SJSA1 (cell line): Measurements from ENCODE around the gene PHC2. TPM values are rescaled to one million over a fixed set of nuclear protein-coding genes. Genes with fewer than 3 reads are reported as not detected.
"Not testable (repeated sequence)": the region's sequence is repeated elsewhere in the genome, so short reads cannot be mapped to it uniquely, and the experiment has no call there.

Source experiments
- DNase-seq, 2 experiments: peaks; one replicate each; pipeline ENCODE4 v3.0.0-alpha.2; 2015 to 2020; ENCODE audit warnings: low spot score in 2 of 2, low read depth in 1 of 2
- H3K27ac ChIP-seq: fragments of 250-450 bp; sonication (Bioruptor Pico); 2 replicates; pipeline ENCODE4 v1.5.1; 2020; ENCODE audit warnings: mild to moderate bottlenecking, moderate library complexity
- H3K27me3 ChIP-seq: fragments of 250-450 bp; sonication (Bioruptor Pico); replicated peaks from 2 replicates; pipeline ENCODE4 v1.5.1; 2020; ENCODE audit warnings: mild to moderate bottlenecking, moderate library complexity
- H3K36me3 ChIP-seq: fragments of 250-450 bp; sonication (Bioruptor Pico); 2 replicates; pipeline ENCODE4 v1.5.1; 2020; ENCODE audit warnings: mild to moderate bottlenecking
- H3K4me1 ChIP-seq: fragments of 250-450 bp; sonication (Bioruptor Pico); replicated peaks from 2 replicates; pipeline ENCODE4 v1.6.1; 2021; ENCODE audit warnings: mild to moderate bottlenecking
- H3K4me3 ChIP-seq: fragments of 250-450 bp; sonication (Bioruptor Pico); 2 replicates; pipeline ENCODE4 v1.5.1; 2020; ENCODE audit warnings: mild to moderate bottlenecking
- H3K9me3 ChIP-seq: fragments of 250-450 bp; sonication (Bioruptor Pico); replicated peaks from 2 replicates; pipeline ENCODE4 v1.5.1; 2020; ENCODE audit warnings: mild to moderate bottlenecking
- total RNA-seq: library from RNA; depleted of rRNA; stranded (reverse); fragments of >200 nt; shearing (Covaris generic); gene quantifications from 2 replicates; pipeline ENCODE4 v1.2.3, GENCODE V29; 2014

The PHC2 gene
- total RNA-seq, 1 experiment from 2014 or later: 92.8 TPM

DNA sequence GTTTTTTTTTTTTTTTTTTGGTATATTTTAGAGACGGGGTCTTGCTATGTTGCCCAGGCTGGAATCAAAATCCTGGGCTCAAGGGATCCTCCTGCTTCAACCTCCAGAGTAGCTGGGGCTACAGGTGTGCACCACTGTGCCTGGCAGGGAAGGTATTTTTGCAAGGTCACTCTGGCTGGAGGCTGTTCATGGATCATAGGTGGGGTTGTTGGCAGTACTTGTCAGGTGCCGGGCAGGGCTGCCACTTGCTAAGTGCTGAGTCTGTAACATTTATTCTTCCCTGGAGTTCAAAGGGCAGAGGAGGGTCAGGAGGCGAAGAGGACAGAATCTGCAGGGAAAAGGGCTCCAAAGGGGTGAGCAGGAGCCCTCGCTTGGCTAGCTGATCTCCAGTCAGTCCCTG lies 134.1 kb downstream of the PHC2 start:
- H3K27ac ChIP-seq: no peak overlapping the region
- DNase-seq: no peak
- no peaks in the 10 kb centered on the region for H3K27me3 ChIP-seq
- H3K4me3 ChIP-seq: no peak overlapping the region
- H3K4me1 ChIP-seq: 0 out of 2 replicates have a peak, but pooled peaks cover 6% of the 10 kb centered on the region
- peaks cover 68% of the 10 kb centered on the region for H3K36me3 ChIP-seq
- H3K9me3 ChIP-seq: no peaks in the 10 kb centered on the region

DNA sequence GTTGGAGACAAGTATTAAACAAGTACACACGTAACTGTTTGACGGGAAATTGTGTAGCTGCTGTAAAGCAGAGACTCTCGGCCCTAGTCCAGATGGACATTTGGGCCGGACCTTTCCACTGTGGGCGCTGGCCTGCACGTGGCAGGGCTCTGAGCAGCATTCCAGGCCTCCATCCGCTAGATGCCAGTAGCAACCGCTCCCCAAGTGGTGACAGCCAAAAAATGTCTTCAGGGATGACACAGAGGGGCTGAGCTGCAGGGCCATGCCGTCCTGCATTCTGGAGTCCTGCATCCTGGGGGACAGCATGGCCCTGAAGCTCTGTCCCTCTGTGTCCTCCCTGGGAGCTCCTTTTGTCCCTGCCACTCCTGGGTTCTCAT lies 134.8 kb downstream of the PHC2 start:
- Histone ChIP-seq H3K9me3 (no peaks in the 10 kb centered on the region), H3K4me1 (0 out of 2 replicates have a peak, but pooled peaks cover 6% of the 10 kb centered on the region), H3K27me3 (no peaks in the 10 kb centered on the region), H3K4me3 (no peak overlapping the region), H3K27ac (no peak overlapping the region), H3K36me3 (peaks cover 63% of the 10 kb centered on the region)
- no peak for DNase-seq

DNA sequence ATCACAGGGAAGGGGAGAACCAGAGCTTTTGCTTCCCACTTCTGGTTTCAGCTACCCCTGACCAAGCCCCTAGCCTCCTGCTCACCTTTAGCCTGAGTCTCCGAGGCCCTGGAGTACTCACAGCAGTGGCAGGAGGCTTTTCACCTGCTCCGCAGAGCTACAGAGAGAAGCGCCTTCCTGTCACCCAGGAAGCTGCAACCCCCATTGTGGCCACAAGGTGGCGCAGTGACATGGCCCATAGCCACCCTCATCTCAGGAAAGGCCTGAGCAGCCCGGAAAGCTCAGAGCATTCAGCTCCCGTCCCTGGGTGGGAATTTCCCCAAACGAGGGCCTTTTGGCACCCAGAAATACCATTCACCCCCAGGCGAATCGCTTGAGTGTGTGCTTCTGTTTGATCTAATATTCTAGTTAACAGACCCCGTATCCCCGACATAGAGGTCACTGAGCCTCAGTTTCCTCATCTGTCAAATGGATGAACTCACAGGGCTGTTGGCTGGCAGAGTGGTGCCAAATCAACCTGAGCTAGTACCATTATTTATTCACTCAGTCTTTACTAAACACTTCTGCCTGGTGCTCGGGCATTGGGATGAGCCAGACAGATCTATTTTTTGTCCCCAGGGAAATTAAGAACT lies 135.3 kb downstream of the PHC2 start:
- H3K27ac ChIP-seq: no peak overlapping the region
- no peak overlapping the region for H3K4me3 ChIP-seq
- no peaks in the 10 kb centered on the region for H3K27me3 ChIP-seq
- H3K4me1 ChIP-seq: 0 out of 2 replicates have a peak, but pooled peaks cover 6% of the 10 kb centered on the region
- peak; percentile 77 to 87 for DNase-seq
- peaks cover 63% of the 10 kb centered on the region for H3K36me3 ChIP-seq
- no peaks in the 10 kb centered on the region for H3K9me3 ChIP-seq

DNA sequence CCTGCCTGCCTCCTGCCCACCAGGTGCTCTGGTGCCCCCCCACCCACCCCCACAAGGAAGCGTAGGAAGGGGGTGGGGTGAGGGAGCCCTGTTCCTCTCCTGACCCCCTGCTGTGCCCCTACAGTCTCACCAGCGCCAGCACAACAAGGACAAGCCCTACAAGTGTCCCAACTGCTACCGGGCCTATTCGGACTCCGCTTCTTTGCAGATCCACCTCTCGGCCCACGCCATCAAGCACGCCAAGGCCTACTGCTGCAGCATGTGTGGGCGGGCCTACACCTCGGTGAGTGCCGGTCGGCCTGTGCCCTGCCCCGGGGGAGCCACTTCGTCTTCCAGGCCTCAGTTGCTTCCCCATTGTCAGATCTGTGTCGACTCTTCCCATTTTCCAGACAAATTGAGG lies 135.9 kb downstream of the PHC2 start:
- H3K9me3 ChIP-seq: no peaks in the 10 kb centered on the region
- peaks cover 62% of the 10 kb centered on the region for H3K36me3 ChIP-seq
- no peaks in the 10 kb centered on the region for H3K27me3 ChIP-seq
- DNase-seq: no peak
- H3K4me1 ChIP-seq: 0 out of 2 replicates have a peak, but pooled peaks cover 6% of the 10 kb centered on the region
- H3K4me3 ChIP-seq: no peak overlapping the region
- no peak overlapping the region for H3K27ac ChIP-seq

DNA sequence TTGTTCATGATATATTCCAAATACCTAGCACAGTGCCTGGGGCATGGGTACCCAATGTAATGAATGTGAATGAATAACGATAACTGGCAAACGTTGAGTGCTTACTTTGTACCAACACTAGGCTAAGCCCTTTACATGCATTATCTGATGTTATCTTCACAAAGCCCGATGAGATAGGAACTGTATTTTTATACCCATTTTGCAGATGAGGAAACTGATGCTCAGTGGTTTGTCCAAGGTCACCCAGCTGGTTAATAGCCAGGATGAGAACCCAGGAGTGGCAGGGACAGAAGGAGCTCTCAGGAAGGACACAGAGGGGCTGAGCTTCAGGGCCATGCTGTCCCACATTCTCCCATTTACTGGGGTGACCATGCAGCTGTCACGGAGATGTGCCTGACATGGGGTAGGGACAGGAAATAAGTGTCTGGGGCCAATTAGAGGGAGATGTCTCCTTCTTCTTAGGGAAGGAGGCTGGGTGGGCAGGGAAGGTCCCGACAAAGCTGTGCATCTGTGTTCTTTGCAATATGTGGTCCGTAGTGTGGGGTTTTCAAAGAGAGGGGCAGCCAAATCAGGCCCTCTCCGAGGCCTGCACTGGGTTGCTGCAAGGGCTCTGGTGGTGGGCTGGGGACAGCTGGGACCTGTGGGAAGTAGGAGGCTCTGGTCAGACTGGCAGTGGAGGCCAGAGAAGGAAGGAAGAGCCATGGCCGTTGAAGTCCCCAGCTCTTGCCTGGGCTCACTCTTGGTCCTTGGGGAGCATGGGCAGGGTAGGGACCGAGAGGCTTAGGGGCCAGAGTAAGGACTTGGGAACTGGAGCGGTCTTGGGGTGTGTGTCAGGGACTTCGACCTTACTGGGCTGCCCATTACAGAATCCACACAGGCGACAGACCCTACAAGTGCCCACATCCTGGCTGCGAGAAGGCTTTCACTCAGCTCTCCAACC lies 136.6 kb downstream of the PHC2 start:
- DNase-seq: no peak
- no peak overlapping the region for H3K27ac ChIP-seq
- H3K4me3 ChIP-seq: no peak overlapping the region
- H3K36me3 ChIP-seq: peaks cover 56% of the 10 kb centered on the region
- 0 out of 2 replicates have a peak, but pooled peaks cover 6% of the 10 kb centered on the region for H3K4me1 ChIP-seq
- H3K27me3 ChIP-seq: no peaks in the 10 kb centered on the region
- H3K9me3 ChIP-seq: no peaks in the 10 kb centered on the region

DNA sequence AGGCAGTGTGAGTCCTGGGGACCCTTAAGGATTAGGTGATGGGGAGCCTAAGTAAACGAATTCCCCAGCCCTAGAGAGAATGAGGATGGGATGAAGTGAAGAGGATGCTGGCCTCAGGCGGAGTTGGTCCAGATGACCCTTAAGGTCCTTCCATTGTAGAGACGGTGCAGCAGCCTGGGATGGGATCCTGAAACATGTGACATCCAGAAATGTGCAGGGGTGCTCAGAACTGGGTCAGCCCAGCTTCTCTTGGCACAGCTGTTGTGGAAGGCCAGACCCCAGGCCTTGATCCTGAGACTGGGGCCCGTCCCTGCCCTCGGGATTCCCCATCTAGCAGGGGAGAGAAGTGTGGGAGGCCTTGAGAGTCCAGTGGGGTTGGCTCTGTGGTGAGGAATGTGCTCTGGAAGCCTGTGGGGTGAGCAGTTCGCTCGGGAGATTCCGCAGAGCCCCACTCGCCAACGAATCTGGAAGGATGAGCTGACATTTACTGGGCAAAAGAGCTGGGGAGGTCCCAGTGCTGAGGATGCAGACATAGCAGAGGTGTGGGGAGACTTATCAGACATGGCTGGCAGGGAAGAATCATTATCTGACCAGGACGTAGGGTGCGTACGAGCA lies 138.1 kb downstream of the PHC2 start:
- H3K36me3 ChIP-seq: peaks cover 44% of the 10 kb centered on the region
- no peaks in the 10 kb centered on the region for H3K9me3 ChIP-seq
- H3K27ac ChIP-seq: no peak overlapping the region
- no peaks in the 10 kb centered on the region for H3K27me3 ChIP-seq
- DNase-seq: no peak
- H3K4me1 ChIP-seq: no peaks in the 10 kb centered on the region
- no peak overlapping the region for H3K4me3 ChIP-seq

DNA sequence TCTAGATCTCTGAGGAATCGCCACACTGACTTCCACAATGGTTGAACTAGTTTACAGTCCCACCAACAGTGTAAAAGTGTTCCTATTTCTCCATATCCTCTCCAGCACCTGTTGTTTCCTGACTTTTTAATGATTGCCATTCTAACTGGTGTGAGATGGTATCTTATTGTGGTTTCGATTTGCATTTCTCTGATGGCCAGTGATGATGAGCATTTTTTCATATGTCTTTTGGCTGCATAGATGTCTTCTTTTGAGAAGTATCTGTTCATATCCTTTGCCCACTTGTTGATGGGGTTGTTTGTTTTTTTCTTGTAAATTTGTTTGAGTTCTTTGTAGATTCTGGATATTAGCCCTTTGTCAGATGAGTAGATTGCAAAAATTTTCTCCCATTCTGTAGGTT lies 140.3 kb downstream of the PHC2 start:
- DNase-seq, H3K27ac ChIP-seq, H3K9me3 ChIP-seq, H3K27me3 ChIP-seq, H3K4me3 ChIP-seq: not testable (repeated sequence)
- peaks cover 20% of the 10 kb centered on the region for H3K4me1 ChIP-seq
- peaks cover 28% of the 10 kb centered on the region for H3K36me3 ChIP-seq

DNA sequence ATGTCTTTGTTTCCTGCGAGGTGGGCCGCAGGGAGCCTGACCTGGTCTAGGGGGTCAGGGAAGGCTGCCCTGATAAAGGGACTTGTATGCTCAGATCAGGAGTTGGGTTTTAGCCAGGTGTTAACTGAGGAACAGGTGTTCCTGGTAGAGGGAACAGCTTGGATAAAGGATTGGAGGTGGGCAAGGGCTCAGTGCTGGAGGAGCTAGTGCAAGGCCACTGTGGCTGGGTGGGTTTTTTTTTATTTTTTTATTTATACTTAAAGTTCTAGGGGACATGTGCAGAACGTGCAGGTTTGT lies 141.1 kb downstream of the PHC2 start:
- Histone ChIP-seq H3K36me3 (peaks cover 24% of the 10 kb centered on the region), H3K4me1 (peaks cover 22% of the 10 kb centered on the region), H3K27ac (no peak overlapping the region), H3K9me3 (no peaks in the 10 kb centered on the region), H3K27me3 (no peaks in the 10 kb centered on the region), H3K4me3 (no peak overlapping the region)
- no peak for DNase-seq

DNA sequence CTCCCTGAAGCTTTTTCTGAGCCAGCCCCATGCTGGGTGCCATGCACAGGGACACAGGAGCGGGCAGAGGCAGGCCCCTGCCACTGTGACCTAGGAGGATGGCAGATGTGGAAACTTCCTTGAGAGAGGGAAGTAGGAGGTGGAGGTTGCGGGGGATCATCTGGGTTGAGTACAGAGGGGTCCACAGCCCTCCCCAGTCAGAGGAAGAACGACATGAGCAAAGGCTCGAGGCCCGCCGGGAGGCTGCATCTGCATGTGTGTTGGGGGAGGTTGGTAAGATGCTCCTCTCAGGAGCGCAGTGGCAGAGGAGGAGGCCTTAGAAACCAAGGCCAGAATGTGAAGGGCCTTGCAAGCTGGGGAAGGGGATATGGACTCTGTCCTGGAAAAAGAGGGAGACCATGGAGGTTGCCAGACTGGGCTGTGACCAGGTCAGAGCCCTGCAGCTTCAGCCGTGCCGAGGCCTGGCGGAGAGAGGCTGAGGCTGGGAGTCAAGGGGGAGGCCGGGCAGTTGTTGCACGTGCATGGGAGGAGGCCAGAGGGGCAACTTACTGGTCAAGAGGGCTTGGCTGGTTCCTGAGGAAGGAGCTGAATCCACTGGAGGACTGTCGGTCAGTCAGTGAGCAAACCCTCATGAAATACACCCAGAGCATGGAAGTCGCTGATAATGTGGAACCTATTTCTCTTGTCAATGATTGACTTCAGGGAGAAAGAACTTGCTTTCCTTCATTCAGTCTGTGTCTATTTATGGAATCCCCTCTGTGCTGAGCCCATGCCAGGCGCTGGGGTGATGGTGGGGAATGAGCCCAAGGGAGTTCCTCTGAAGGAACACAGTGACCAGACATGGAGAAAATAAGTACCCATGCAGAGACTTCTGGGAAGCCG lies 141.7 kb downstream of the PHC2 start:
- Histone ChIP-seq H3K4me3 (no peak overlapping the region), H3K27me3 (no peaks in the 10 kb centered on the region), H3K4me1 (peaks cover 22% of the 10 kb centered on the region), H3K36me3 (peaks cover 22% of the 10 kb centered on the region), H3K27ac (no peak overlapping the region), H3K9me3 (no peaks in the 10 kb centered on the region)
- DNase-seq: no peak

DNA sequence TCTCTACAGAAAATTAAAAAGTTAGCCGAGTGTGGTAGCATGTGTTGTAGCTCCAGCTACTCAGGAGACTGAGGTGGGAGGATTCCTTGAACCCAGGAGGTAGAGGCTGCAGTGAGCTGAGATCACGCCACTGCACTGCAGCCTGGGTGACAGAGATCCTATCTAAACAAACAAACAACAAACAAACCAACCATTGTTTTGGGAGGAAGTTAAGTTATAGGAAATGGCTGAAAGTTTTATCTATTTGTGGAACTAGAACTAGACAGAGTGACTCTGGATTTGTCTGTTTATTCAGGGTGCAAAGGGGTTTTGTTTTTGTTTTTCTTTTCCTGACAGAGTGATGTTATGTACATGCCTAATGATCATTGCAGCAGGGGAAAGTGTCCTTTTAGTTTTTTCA lies 143.6 kb downstream of the PHC2 start:
- DNase-seq: no peak
- H3K4me1 ChIP-seq: peaks cover 22% of the 10 kb centered on the region
- peaks cover 20% of the 10 kb centered on the region for H3K36me3 ChIP-seq
- no peaks in the 10 kb centered on the region for H3K9me3 ChIP-seq
- H3K4me3 ChIP-seq: no peak overlapping the region
- H3K27ac ChIP-seq: no peak overlapping the region
- H3K27me3 ChIP-seq: no peaks in the 10 kb centered on the region

DNA sequence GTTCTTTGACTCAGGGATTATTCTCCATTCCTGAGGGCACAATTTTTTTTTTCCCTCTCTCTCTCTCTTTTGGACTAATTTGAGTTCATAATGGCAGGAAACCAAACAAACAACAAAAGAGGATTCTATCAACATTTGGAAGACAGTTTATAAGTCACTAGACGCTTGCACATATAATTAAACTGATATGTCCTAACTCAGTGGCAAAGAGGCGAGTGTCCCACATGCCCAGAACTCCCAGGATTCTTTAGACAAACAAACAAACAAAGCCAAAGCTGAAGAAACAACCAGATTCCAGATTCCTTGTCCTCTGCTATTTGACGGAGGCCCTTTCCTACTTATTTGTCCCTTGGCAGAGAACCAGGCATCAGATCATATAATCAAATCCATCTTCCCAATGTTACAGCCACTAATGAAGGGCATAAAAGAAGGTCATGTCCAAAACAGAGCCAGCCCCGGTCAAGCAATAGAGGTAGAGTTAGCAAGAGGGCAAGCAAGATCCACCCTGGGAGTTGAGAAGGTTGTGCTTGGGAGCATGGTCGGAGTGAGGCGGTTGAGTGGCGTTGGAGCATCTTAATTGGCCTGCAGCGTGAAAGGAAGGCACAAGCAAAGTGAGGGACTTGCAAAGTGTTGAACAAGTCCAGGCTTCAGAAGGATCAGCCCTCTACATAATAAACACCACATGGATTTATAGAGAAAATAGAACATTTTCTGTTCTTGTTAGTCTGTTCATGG lies 144.3 kb downstream of the PHC2 start:
- peaks cover 27% of the 10 kb centered on the region for H3K36me3 ChIP-seq
- no peaks in the 10 kb centered on the region for H3K9me3 ChIP-seq
- DNase-seq: peak in 1 of 2 experiments; percentile 61
- H3K4me3 ChIP-seq: no peak overlapping the region
- H3K4me1 ChIP-seq: peaks cover 22% of the 10 kb centered on the region
- H3K27me3 ChIP-seq: no peaks in the 10 kb centered on the region
- no peak overlapping the region for H3K27ac ChIP-seq

DNA sequence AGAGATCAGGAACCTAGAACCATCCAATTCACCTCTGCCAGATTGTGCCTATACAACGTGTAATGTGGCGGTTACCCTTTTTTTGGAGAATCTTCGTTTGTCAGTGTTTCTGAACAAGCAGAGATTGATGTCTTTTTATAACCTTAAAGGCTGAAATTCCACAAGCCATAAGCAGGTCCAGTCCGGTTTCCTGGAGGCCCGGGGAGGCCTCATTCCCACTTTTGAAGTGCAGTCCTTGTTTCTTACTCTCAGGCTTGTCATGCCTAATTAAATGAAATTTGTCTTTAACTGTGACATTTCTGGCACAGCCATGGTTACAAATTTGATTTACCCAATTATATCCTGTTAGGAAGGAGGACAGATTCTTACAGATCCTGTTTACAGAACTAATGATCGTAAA lies 146.8 kb downstream of the PHC2 start:
- Histone ChIP-seq H3K36me3 (peaks cover 50% of the 10 kb centered on the region), H3K27ac (no peak overlapping the region), H3K9me3 (no peaks in the 10 kb centered on the region), H3K27me3 (no peaks in the 10 kb centered on the region), H3K4me3 (no peak overlapping the region), H3K4me1 (peaks cover 22% of the 10 kb centered on the region)
- DNase-seq: no peak

DNA sequence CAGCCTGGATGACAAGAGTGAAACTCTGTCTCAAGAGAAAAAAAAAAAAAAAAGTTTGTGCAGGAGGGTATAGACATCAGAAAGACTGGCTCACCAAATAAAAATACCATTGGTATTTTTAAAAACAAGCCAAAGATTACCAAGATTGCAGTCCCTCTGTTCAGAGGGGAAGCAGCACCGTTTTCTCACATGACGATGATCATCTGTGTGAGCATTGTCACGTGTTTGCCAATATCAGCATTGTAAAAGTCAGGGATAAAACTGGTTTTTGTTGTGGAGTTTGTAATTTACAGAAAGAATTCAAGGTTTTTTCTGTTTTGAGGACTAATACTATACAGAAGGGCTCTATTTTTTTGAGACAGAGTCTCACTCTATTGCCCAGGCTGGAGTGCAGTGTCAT lies 148.1 kb downstream of the PHC2 start:
- Histone ChIP-seq H3K27me3 (no peaks in the 10 kb centered on the region), H3K27ac (no peak overlapping the region), H3K36me3 (peaks cover 57% of the 10 kb centered on the region), H3K4me1 (peaks cover 22% of the 10 kb centered on the region), H3K9me3 (no peaks in the 10 kb centered on the region), H3K4me3 (no peak overlapping the region)
- DNase-seq: no peak
